Myometrial cell (primary cell): Measurements from ENCODE around the gene NAA11. TPM values are rescaled to one million over a fixed set of nuclear protein-coding genes. Genes with fewer than 3 reads are reported as not detected.

Source experiments
- total RNA-seq: library from RNA; depleted of rRNA; stranded (reverse); fragments of >200 nt; gene quantifications from 2 replicates; pipeline ENCODE4 v1.2.3, GENCODE V29; 2015

Gene NAA11
- total RNA-seq, result not detected in 2 replicates

GRCh38 chr4:79325864-79326328 is at the start of gene NAA11:
NAA11 (minus strand) TSS chr4:79326061; CDS start chr4:79325877, 184 bp downstream.

Other genes starting within 250 kb of the NAA11 start
- gene GK2, start 82.2 kb upstream of the NAA11 start, total RNA-seq, result not detected in 2 replicates